B cell (primary cell): Measurements from ENCODE around the gene PAFAH2. TPM values are rescaled to one million over a fixed set of nuclear protein-coding genes. Genes with fewer than 3 reads are reported as not detected.

Source experiments
- ATAC-seq: fragments of 200-7000 bp; cut with Tn5 transposase; one replicate; pipeline ENCODE4 v1.10.0; 2021; ENCODE audit warnings: low read depth, mild to moderate bottlenecking, moderate number of reproducible peaks, moderate library complexity
- CTCF ChIA-PET: fragments of 350-600 bp; sonication (Branson Sonifier 250); formaldehyde crosslinking; loops from one replicate; lab custom pipeline; 2021; ENCODE audit warnings: antibody characterized with exemption, inconsistent platforms; lab: Charles Lee
- POLR2A ChIA-PET: fragments of 350-600 bp; sonication (Branson Sonifier 250); formaldehyde crosslinking; loops from one replicate; lab custom pipeline; 2021; ENCODE audit warnings: antibody characterized with exemption; lab: Charles Lee
- DNase-seq: peaks from one replicate; pipeline ENCODE4 v3.0.0; 2013
- H2AFZ ChIP-seq: 2 replicates; pipeline ENCODE4 v1.6.1; 2012; ENCODE audit warnings: mild to moderate bottlenecking, low read depth, low read length; ENCODE audit not compliant: insufficient read depth, poor library complexity, severe bottlenecking
- H3K27ac ChIP-seq, 2 donors: 1 replicate in 1 of 2; 2 replicates in 1 of 2; pipeline ENCODE4 v1.5.1; 2012 to 2013; ENCODE audit warnings: low read length in 2 of 2, mild to moderate bottlenecking in 2 of 2, moderate library complexity in 1 of 2
- H3K27me3 ChIP-seq, 4 experiments: fragments of 200-600 bp in 1 of 4; sonication (generic) in 1 of 4; replicated peaks in 1 of 4; 1 replicate in 2 of 4; 2 replicates in 2 of 4; pipeline versions ENCODE4 v1.6.1 to v1.7.0; 2013 to 2016; ENCODE audit warnings: low read length in 3 of 4, mild to moderate bottlenecking in 2 of 4, mixed read lengths in 1 of 4, moderate library complexity in 1 of 4; ENCODE audit not compliant: insufficient read depth in 4 of 4, control insufficient read depth in 3 of 4; ENCODE audit errors: control extremely low read depth in 1 of 4
- H3K36me3 ChIP-seq, 2 experiments: replicated peaks in 1 of 2; 1 replicate in 1 of 2; 2 replicates in 1 of 2; pipeline versions ENCODE4 v1.6.1 to v1.7.1; 2013; ENCODE audit warnings: low read length in 1 of 2; ENCODE audit not compliant: insufficient read depth in 2 of 2, control insufficient read depth in 1 of 2; ENCODE audit errors: control extremely low read depth in 1 of 2, extremely low read depth in 1 of 2
- H3K4me1 ChIP-seq, 2 donors: fragments of 200-600 bp in 1 of 2; sonication (generic) in 1 of 2; 1 replicate in 1 of 2; 2 replicates in 1 of 2; pipeline versions ENCODE4 v1.5.1 to v1.6.1; 2013 to 2017; ENCODE audit warnings: low read length in 2 of 2; ENCODE audit not compliant: control insufficient read depth in 2 of 2, insufficient read depth in 2 of 2
- H3K4me2 ChIP-seq: replicated peaks from 2 replicates; pipeline ENCODE3; 2012; ENCODE audit warnings: mild to moderate bottlenecking, low read depth, low read length; ENCODE audit not compliant: poor library complexity, severe bottlenecking
- H3K4me3 ChIP-seq, 5 experiments: fragments of 200-600 bp in 1 of 5; sonication (generic) in 1 of 5; 1 replicate in 3 of 5; 2 replicates in 2 of 5; pipeline versions ENCODE4 v1.5.1 to v1.7.0; 2011 to 2016; ENCODE audit warnings: low read length in 4 of 5, mild to moderate bottlenecking in 4 of 5, low read depth in 2 of 5, control low read depth in 1 of 5, moderate library complexity in 1 of 5; ENCODE audit not compliant: insufficient read depth in 1 of 5; ENCODE audit errors: control extremely low read depth in 1 of 5, extremely low read depth in 1 of 5
- H3K79me2 ChIP-seq: fragments of 200-600 bp; sonication (generic); one replicate; pipeline ENCODE4 v1.6.0; 2016; ENCODE audit warnings: low read length; ENCODE audit not compliant: control insufficient read depth, insufficient read depth
- H3K9ac ChIP-seq: fragments of 200-600 bp; sonication (generic); 2 replicates; pipeline ENCODE4 v1.6.1; 2017; ENCODE audit warnings: mild to moderate bottlenecking, low read length, moderate library complexity
- H3K9me3 ChIP-seq, 3 donors: one replicate each; pipeline versions ENCODE4 v1.6.1 to v1.7.1; 2013; ENCODE audit warnings: low read length in 2 of 3; ENCODE audit not compliant: control insufficient read depth in 2 of 3, insufficient read depth in 1 of 3; ENCODE audit errors: control extremely low read depth in 1 of 3
- H4K20me1 ChIP-seq: 2 replicates; pipeline ENCODE4 v1.6.0; 2012; ENCODE audit warnings: mild to moderate bottlenecking, low read length; ENCODE audit not compliant: insufficient read depth, control insufficient read depth, poor library complexity, severe bottlenecking
- H3K27ac Mint-ChIP-seq: one replicate; pipeline ENCODE4 v1.8.0; 2021; ENCODE audit warnings: mixed read lengths
- H3K27me3 Mint-ChIP-seq: one replicate; pipeline ENCODE4 v1.8.0; 2021; ENCODE audit warnings: mixed read lengths
- H3K4me1 Mint-ChIP-seq: one replicate; pipeline ENCODE4 v1.8.0; 2021; ENCODE audit warnings: mixed read lengths
- H3K4me3 Mint-ChIP-seq: one replicate; pipeline ENCODE4 v1.8.0; 2021; ENCODE audit warnings: mixed read lengths
- H3K9me3 Mint-ChIP-seq: one replicate; pipeline ENCODE4 v1.8.0; 2022; ENCODE audit warnings: mixed read lengths; ENCODE audit not compliant: insufficient read depth
- CTCF ChIP-seq: fragments of 200-600 bp; IDR thresholded peaks from one replicate; pipeline ENCODE4 v1.8.0; 2022; ENCODE audit warnings: antibody characterized with exemption, mild to moderate bottlenecking
- EZH2 ChIP-seq: IDR thresholded peaks from 2 replicates; pipeline ENCODE4 v1.6.1; 2012; ENCODE audit warnings: borderline replicate concordance, low read depth, mild to moderate bottlenecking, moderate library complexity, low read length; ENCODE audit not compliant: insufficient read depth, poor library complexity, severe bottlenecking
- WGBS: methylation state at CpG from one replicate; pipeline ENCODE4 v1.1.5; 2013; ENCODE audit warnings: missing lambda C conversion rate; ENCODE audit not compliant: insufficient coverage; 5-methylcytosine and 5-hydroxymethylcytosine counted together
- intact Hi-C: fragments of 100-400 bp; cut with micrococcal nuclease; formaldehyde crosslinking; loops from one replicate; pipeline ENCODE4 v1.10.0; 2022
- polyA plus RNA-seq: library from polyadenylated mRNA; depleted of rRNA; stranded (reverse); fragments of >200 nt; gene quantifications from 2 replicates; pipeline ENCODE4 v1.2.3, GENCODE V29; 2012
- total RNA-seq, 2 donors: library from RNA; stranded (reverse); fragments of 120-200 nt in 1 of 2; gene quantifications; 1 replicate in 1 of 2; 2 replicates in 1 of 2; pipeline versions ENCODE4 v1.2.3 to v1.2.4, GENCODE V29; 2013 to 2022

PAFAH2 gene
- total and polyA plus RNA-seq, 2 donors (not counting 1 experiment from before 2014, with no cell fraction given), result 5.1 to 8.8 TPM

GRCh38 chr1:26019641-26020315 is 21.9 kb upstream of the PAFAH2 start:
- DNase-seq (no peak), ATAC-seq (no peak)
- H3K4me1 Mint-ChIP-seq, result no peaks in the 10 kb centered on the region
- no peak overlapping the region for H3K9ac ChIP-seq
- intact Hi-C loops, result no loop called here
- 50% methylated on average over 4 of the region's 8 CpGs for WGBS
- H3K79me2 ChIP-seq, result no peaks in the 10 kb centered on the region
- no peaks in the 10 kb centered on the region for H4K20me1 ChIP-seq
- no peaks in the 10 kb centered on the region for H3K36me3 ChIP-seq
- H3K27me3 Mint-ChIP-seq, result peaks cover 8% of the 10 kb centered on the region
- H3K4me1 ChIP-seq, result no peaks in the 10 kb centered on the region
- no peak overlapping the region for H3K4me3 ChIP-seq
- TF ChIP-seq EZH2, result no peak
- no peak for TF ChIP-seq CTCF
- no peak overlapping the region for H3K27ac ChIP-seq
- H3K27ac Mint-ChIP-seq, result no peak overlapping the region
- no peak overlapping the region for H3K4me3 Mint-ChIP-seq
- ChIA-PET POLR2A (no interaction called here), CTCF (interaction anchor here (1.0 kb wide), 1 partner anchor 769 kb away, joined by 3 read pairs; no protein-coding TSS in a partner anchor)
- peaks cover 0 to 3% (median 0%) of the 10 kb centered on the region in 4 experiments for H3K27me3 ChIP-seq
- no peak overlapping the region for H3K4me2 ChIP-seq
- no peaks in the 10 kb centered on the region for H3K9me3 Mint-ChIP-seq
- H2AFZ ChIP-seq, result no peak overlapping the region
- H3K9me3 ChIP-seq, result no peaks in the 10 kb centered on the region

GRCh38 chr1:26017606-26018005 is 19.7 kb upstream of the PAFAH2 start:
- no peak for TF ChIP-seq EZH2
- TF ChIP-seq CTCF, result no peak
- Mint-ChIP-seq H3K4me3 (no peak overlapping the region), H3K27ac (no peak overlapping the region), H3K27me3 (peaks cover 8% of the 10 kb centered on the region), H3K9me3 (no peaks in the 10 kb centered on the region), H3K4me1 (no peaks in the 10 kb centered on the region)
- no peaks in the 10 kb centered on the region for H3K79me2 ChIP-seq
- H3K4me1 ChIP-seq, result no peaks in the 10 kb centered on the region
- H4K20me1 ChIP-seq, result no peaks in the 10 kb centered on the region
- DNase-seq (no peak), ATAC-seq (no peak)
- no peak overlapping the region for H2AFZ ChIP-seq
- H3K27me3 ChIP-seq, result peaks cover 0 to 3% (median 0%) of the 10 kb centered on the region in 4 experiments
- no peak overlapping the region for H3K4me3 ChIP-seq
- ChIA-PET CTCF (no interaction called here), POLR2A (no interaction called here)
- no peak overlapping the region for H3K4me2 ChIP-seq
- H3K9ac ChIP-seq, result no peak overlapping the region
- H3K9me3 ChIP-seq, result no peaks in the 10 kb centered on the region
- H3K36me3 ChIP-seq, result no peaks in the 10 kb centered on the region
- WGBS, result 90% methylated on average over 2 of the region's 6 CpGs
- H3K27ac ChIP-seq, result no peak overlapping the region
- intact Hi-C loops, result no loop called here
